T-helper 1 cell (primary cell): ENCODE data around the gene ROMO1.
"Not testable (repeated sequence)": the region's sequence is repeated elsewhere in the genome, so short reads cannot be mapped to it uniquely, and the experiment has no call there.

Experiments used
- DNase-seq, 5 donors: peaks; one replicate each; pipeline ENCODE4 v3.0.0-alpha.2; 2012 to 2020

The ROMO1 gene

DNA sequence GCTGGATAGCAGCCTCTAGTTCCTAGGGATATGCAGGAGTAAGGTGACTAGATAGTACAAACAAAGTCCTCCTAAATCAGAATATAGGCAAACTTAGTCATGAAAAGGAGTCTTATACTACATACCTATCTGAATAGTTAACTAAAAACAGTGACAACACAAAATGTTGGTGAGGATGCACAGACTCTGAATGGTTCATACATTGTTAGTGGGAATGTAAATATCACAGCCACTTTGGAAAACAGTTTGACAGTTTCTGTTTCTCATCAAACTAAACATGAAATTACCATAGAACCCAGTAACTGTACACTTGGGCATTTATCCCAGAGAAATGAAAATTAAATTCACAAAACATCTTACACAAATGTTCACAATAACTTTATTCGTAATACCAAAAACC is 17.2 kb upstream of the ROMO1 start:
- DNase-seq = no peak

DNA sequence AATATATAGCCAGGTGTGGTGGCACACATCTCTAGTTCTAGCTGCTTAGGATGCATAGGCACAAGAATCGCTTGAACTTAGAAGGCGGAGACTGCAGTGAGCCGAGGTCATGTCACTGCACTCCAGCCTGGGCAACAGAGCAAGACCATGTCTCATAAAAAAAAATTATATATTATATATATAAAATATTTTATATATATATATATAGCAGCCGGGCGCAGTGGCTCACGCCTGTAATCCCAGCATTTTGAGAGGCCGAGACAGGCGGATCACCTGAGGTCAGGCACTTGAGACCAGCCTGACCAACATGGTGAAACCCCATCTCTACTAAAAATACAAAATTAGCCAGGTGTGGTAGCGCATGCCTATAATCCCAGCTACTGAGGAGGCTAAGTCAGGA is 13.8 kb upstream of the ROMO1 start:
- not testable (repeated sequence) for DNase-seq

DNA sequence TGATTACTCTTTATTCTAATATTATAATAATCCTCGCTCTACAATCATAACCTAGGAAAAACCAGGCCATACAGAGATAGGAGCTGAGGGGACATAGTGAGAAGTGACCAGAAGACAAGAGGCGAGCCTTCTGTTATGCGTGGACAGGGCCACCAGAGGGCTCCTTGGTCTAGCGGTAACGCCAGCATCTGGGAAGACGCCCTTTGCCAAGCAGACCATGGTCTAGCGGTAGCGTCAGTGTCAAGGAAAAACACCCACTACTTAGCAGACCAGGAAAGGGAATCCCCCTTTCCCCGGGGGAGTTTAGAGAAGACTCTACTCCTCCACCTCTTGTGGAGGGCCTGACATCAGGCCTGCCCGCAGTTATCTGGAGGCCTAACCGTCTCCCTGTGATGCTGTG is 12.3 kb upstream of the ROMO1 start:
- DNase-seq = not testable (repeated sequence)

GRCh38 chr20:35690265-35690664 is 8.9 kb upstream of the ROMO1 start:
- DNase-seq = no peak

- DNase-seq = no peak
Observed at GRCh38 chr20:35695245-35695749, 3.9 kb upstream of the ROMO1 start.

GRCh38 chr20:35695978-35696377 is 3.2 kb upstream of the ROMO1 start:
- no peak for DNase-seq

DNA sequence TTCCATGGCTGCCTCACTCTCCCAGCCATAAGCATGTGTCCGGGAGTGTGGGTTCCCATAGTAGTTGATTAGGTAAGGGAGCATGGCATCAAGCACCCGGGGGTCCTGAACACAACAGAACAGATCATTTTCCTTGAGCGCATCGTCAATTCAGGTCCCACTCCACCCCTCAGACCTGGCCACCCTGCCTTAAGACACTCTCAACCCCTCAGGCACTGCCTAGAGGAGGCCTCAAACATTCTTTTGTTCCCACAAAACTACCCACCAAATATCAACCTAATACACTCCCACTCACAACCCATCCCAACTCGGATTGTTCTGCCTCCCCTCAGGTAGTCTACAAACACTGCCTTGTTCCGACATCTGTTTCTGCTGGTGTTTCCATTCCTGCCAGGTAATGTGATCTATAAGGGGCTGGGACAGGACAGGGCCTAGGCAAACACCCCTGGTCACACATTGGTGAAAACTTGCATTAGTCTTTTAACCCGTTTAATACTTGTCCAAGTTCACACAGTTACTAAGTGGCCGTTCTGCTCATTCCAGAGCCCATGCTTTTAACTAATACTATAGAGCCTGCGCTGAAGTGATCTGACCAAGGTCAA is 1.4 kb upstream of the ROMO1 start:
- no peak for DNase-seq

DNA sequence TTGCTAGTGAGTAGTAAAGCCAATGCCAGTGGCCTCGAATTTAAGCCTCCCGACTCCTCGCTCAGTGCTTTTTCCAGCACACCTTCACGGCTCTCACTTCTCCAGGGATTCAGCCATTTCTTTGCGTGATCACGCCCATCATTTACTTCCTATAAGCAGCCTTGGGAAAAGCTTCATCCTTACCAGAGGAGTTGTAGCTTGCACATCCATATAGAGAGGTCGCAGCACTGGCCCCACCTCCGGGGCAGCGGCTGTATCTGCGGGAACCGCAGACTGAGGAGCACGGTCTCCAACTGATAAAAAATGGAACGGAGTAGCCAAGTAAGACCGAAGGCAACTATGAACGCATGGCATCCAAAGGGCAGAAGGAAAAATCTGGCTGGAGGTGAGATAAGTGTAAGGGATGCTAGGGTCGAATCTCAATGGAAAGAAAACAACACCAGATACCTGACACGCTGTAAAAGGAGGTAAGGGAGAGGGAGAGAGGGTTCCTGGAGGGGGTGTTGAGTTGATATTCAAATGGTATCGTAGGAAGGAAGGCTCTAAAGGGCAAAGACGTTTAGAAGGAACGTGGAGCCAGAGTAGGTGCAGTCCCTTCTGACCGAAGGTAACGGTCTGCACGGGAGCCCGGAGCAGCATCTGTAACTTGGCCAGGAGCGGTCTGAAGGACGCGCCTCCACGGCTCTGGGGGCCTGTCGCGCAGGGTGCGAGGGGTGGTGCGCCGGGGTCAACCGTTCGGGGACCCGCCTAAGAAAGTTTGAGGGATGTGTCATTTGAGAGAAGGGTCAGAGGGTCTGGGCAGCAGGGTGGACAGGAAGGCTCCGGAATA is 693 bp upstream of the ROMO1 start:
- DNase-seq = no peak

- DNase-seq = no peak
Observed at GRCh38 chr20:35699957-35700624, 886 bp downstream of the ROMO1 start.

- no peak for DNase-seq
Observed at GRCh38 chr20:35700625-35701148, 1.5 kb downstream of the ROMO1 start.

DNA sequence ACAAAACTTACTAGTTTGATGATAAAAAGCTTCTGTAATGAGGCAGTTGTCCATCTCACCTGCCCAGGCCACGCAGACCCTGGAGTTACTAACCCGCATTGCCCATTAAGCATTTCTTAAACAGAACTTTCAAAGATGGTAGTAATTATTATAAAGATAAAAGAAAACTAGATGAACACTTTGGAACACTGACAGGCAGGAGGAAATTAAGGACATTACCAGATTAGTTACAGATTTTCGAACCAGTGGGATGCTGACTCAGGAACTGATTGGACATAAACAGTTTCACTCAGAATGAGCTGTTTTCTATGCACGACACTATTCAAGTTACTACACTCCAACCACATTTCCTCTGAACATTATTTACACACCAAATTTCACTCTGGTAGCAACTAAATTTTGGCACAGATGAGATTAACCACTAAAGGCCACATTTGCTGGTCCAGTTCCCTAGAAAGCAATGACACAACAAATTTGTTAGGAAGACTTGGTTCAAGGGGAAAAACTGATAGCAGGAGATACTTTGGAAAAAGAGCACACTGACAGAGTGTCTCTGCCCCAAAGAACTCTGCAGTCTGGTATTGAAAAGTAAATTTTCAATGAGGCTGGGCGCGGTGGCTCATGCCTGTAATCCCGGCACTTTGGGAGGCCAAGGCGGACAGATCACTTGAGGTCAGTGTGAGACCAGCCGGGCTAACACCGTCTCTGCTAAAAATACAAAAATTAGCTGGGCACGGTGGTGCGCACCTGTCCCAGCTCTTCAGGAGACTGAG is 3.0 kb downstream of the ROMO1 start:
- no peak for DNase-seq

DNA sequence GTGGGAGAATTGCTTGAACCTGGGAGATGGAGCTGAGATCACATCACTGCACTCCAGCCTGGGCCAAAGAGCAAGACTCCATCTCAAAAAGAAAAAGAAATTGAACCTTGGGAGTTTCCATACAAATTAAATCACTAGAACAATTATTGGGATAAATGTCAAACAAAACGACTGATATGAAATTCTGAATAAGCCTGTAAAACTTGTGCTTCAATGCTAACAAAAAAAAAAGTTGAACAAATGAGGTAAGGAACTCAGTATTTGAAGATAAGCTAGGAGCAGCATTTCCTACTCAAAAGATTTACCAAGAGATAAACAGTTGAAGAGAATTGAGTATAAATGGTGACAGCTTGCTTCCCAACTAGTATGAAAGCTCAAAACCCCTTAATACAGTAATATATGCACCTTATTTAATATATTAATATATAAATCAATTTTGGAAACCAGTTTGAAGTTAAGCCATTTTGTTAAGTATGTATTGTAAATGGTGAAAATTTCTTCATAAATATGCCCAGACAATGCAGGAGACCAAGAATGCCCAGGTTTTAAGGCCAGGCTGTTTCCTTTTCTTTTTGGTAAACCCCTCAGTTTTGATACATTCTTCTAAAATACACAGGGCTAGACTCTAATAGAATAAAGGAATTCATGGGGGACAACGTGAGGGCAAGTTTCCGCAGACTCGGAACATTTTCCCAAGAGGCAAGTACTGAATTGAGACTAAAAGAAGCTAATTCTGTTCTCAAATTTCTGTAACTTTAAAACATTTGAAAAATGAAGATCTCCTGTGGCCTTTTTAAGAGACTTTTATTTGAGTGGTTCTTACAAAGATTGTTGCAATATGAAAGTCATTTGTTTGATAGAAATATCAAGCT is 3.9 kb downstream of the ROMO1 start:
- DNase-seq = no peak

DNA sequence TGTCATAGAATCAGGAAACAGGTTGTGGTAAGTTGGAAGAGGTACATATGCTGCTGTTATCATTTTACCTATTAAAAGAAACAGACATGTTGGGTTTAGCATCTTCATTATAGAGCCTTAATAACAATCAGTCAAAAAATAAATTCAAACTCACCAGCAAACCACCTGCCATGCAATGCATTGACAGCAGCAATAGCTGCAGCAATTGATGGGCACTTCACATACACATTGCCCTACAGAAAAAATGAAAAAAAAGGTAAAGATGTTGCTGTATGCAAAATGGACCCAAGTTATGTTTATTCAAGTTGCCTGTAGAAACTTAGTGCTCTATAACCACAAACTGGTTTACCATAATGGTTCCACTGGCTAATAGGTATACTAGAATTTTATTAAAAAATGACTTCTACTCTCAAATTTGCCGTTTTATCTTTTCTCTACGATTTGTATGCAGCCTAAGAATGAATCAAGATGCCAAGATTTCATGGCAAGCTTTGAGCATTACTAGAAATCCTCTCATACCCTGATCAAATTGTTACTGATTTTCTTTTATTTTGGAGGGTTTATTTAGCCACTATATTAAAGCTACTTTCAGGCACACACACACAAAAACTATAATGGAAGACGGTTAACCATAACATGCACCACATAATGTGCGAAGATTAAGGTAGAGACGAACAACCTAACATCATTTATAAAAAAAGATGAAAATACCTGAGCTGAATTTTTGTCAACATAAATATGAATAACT is 5.5 kb downstream of the ROMO1 start:
- DNase-seq = no peak

- DNase-seq = not testable (repeated sequence)
Observed at GRCh38 chr20:35705894-35706293, 6.7 kb downstream of the ROMO1 start.

- DNase-seq = not testable (repeated sequence)
Observed at GRCh38 chr20:35706591-35707529, 7.7 kb downstream of the ROMO1 start.

- DNase-seq = no peak
Observed at GRCh38 chr20:35708502-35708901, 9.3 kb downstream of the ROMO1 start.

DNA sequence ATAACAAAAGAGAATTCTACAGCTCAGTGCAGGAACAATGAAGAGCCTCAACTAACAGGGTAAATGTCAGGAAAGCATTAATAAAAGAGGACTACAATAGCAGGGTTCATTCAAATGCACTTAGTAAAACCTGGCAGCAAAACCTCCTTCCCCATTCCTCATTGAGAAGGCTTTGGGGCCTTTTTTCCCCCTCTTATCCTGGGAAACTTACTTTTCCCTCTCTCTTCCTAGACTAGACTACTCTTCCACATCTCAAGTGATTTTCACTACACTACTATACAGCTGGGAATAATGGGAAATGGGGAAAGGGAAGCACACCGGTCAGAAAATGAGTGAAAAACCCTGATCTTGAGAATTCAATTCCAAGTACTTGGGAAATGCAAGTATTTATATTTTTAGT is 10.1 kb downstream of the ROMO1 start:
- DNase-seq = no peak

GRCh38 chr20:35710039-35710438 is 10.8 kb downstream of the ROMO1 start:
- DNase-seq = no peak

DNA sequence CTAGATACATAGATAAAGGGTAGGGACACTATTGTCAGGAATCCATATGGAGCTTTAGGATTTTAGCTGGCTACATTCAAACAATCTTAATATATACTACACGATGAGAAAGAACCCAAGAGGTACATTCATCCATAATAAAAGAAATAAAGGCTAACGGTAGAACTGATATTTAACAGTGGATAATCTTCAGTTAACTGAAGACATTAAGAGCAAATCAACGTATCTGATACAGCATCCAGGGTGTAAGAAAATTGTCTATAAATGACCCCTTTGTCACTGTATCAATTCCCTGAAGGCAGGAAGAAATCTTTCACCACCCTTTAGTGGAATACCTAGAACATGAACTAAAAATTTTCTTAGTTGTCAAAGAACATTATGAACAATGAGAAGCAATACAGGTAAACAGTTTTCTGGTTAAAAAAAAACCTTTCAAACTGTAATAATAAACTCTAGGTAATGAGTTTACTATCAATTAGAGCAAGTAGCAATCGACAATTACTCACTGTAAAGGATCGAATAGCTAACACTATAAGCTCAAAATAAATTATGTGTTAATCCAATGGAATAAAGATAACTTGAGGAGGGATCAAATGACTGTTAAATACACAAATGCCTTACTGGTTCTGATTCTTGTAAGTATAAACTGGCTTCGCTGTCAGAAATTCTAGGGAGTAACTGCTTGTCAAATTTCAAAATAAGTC is 11.8 kb downstream of the ROMO1 start:
- no peak for DNase-seq
